ENCODE measurements around the gene TOP3A. TPM values are rescaled to one million over a fixed set of nuclear protein-coding genes. Genes with fewer than 3 reads are reported as not detected.
A peak's percentile ranks its signal among the peaks of the same experiment; 100 is the strongest.
"Not testable (repeated sequence)": the region's sequence is repeated elsewhere in the genome, so short reads cannot be mapped to it uniquely, and the experiment has no call there.

The TOP3A gene
- 23.8 TPM for total RNA-seq

GRCh38 chr17:18314731-18315561 lies at the start of gene TOP3A, which contains the start of gene SMCR8:
Gene TOP3A, minus strand, starts transcription at chr17:18314994. Its CDS starts 216 bp downstream, at chr17:18314778.
Gene SMCR8, plus strand, starts transcription at chr17:18315293. Its CDS starts 497 bp downstream, at chr17:18315790.
- peak; percentile 98 for ATAC-seq

GRCh38 chr17:18364166-18364565 lies 49.4 kb upstream of the TOP3A start:
- ATAC-seq = no peak

- peak; percentile 100 for ATAC-seq
These were observed 48.6 kb upstream of the TOP3A start, which contains the start of gene SHMT1 for GRCh38 chr17:18363101-18364049. Gene SHMT1, minus strand, starts transcription at chr17:18363550. Its CDS starts 7,569 bp downstream, at chr17:18355981.

GRCh38 chr17:18362698-18363100 lies 47.9 kb upstream of the TOP3A start:
- ATAC-seq = no peak

GRCh38 chr17:18361837-18362697 lies 47.3 kb upstream of the TOP3A start:
- peak; percentile 57 for ATAC-seq

- ATAC-seq = no peak
These were observed 45.7 kb upstream of the TOP3A start for GRCh38 chr17:18360518-18360917.

GRCh38 chr17:18356624-18357023 lies 41.8 kb upstream of the TOP3A start:
- ATAC-seq = no peak

- ATAC-seq = no peak
These were observed 38.7 kb upstream of the TOP3A start for GRCh38 chr17:18353541-18353940.

- no peak for ATAC-seq
These were observed 29.2 kb upstream of the TOP3A start for GRCh38 chr17:18344021-18344420.

GRCh38 chr17:18339933-18340332 lies 25.1 kb upstream of the TOP3A start:
- ATAC-seq = no peak

GRCh38 chr17:18338158-18338557 lies 23.4 kb upstream of the TOP3A start:
- ATAC-seq = not testable (repeated sequence)

GRCh38 chr17:18332909-18333489 lies 18.2 kb upstream of the TOP3A start:
- no peak for ATAC-seq

GRCh38 chr17:18331879-18332278 lies 17.1 kb upstream of the TOP3A start:
- no peak for ATAC-seq

- peak; percentile 15 for ATAC-seq
These were observed 13.9 kb upstream of the TOP3A start for GRCh38 chr17:18328643-18329204.

GRCh38 chr17:18327556-18327955 lies 12.8 kb upstream of the TOP3A start:
- no peak for ATAC-seq

GRCh38 chr17:18327093-18327492 lies 12.3 kb upstream of the TOP3A start:
- no peak for ATAC-seq

GRCh38 chr17:18326572-18326971 lies 11.8 kb upstream of the TOP3A start:
- ATAC-seq = no peak

- ATAC-seq = no peak
These were observed 11.2 kb upstream of the TOP3A start for GRCh38 chr17:18326039-18326438.

- ATAC-seq = no peak
These were observed 9.6 kb upstream of the TOP3A start for GRCh38 chr17:18324140-18325050.

- ATAC-seq = no peak
These were observed 8.8 kb upstream of the TOP3A start for GRCh38 chr17:18323507-18324139.

Data from esophagus mucosa (tissue), 1 donor.